NB4 (cell line): ENCODE results near the gene CD300LB.

Experiments used
- DNase-seq: peaks from one replicate; pipeline ENCODE4 v3.0.0; 2010; ENCODE audit warnings: low read depth
- H3K4me3 ChIP-seq: one replicate; pipeline ENCODE4 v1.5.1; 2011; ENCODE audit warnings: mild to moderate bottlenecking, low read depth, low read length, moderate library complexity
- CTCF ChIP-seq: IDR thresholded peaks from one replicate; pipeline ENCODE4 v1.5.1; 2012; ENCODE audit warnings: low read depth, low read length
- MAX ChIP-seq: IDR thresholded peaks from 2 replicates; pipeline ENCODE4 v1.6.1; 2011; ENCODE audit warnings: low read depth, low read length
- MYC ChIP-seq: IDR thresholded peaks from 2 replicates; pipeline ENCODE4 v1.6.1; 2011; ENCODE audit warnings: low read depth, low read length
- POLR2A ChIP-seq: IDR thresholded peaks from 2 replicates; pipeline ENCODE4 v1.6.1; 2011; ENCODE audit warnings: mild to moderate bottlenecking; ENCODE audit not compliant: insufficient read length; ENCODE audit errors: extremely low read depth

Gene CD300LB

DNA sequence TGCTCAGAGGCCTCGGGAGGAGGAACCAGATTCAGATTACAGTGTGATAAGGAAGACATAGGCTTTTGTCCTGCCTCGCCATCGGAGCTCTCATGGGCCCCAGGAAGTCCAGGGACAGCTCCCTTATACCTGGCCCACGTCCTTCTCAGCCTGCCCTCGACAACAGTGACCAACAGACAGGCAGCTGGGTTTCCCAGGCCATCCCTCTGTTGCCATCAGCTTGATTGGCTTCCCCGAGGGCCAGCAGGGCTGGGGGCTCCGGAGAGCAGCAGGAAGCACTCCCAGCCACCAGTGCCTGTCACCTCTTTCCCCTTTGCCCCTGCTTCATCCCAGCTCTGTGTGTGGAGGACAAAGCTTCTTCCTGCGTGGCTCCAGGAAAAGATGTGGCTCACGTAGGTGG, 47.2 kb downstream of the CD300LB start:
- DNase-seq: no peak
- no peak overlapping the region for H3K4me3 ChIP-seq
- TF ChIP-seq MAX (no peak), MYC (no peak), POLR2A (no peak), CTCF (no peak)

GRCh38 chr17:74481621-74482020, 49.7 kb downstream of the CD300LB start:
- DNase-seq: no peak
- no peak overlapping the region for H3K4me3 ChIP-seq
- TF ChIP-seq MYC: no peak
- TF ChIP-seq MAX: no peak
- TF ChIP-seq POLR2A: no peak
- TF ChIP-seq CTCF: no peak

- no peak for DNase-seq
- no peak overlapping the region for H3K4me3 ChIP-seq
- no peak for TF ChIP-seq CTCF
- TF ChIP-seq POLR2A: no peak
- no peak for TF ChIP-seq MAX
- no peak for TF ChIP-seq MYC
Observed at GRCh38 chr17:74480290-74480689, 51.0 kb downstream of the CD300LB start.

- peak; percentile 87 for DNase-seq
- TF ChIP-seq POLR2A: no peak
- TF ChIP-seq MAX: peak; percentile 93
- peak; percentile 70 for TF ChIP-seq MYC
- no peak overlapping the region for H3K4me3 ChIP-seq
Observed at GRCh38 chr17:74478420-74479100, 52.7 kb downstream of the CD300LB start.

DNA sequence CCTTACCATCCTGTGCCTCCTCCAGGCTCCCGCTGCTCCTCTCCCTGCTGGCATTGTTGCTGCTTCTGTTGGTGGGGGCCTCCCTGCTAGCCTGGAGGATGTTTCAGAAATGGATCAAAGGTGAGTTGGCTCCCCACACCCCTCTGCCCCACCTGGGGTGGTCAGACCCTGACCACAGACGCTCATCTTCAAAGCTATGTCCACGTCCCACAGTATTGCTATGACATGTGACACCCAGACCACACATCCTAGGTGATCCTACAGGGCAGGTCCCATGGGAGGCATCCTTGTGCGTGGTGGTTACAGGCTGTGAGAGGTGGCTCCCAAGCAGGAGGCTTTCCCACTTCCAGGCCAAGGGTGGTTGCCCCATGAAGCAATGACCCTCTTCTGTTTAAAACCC, 53.9 kb downstream of the CD300LB start:
- no peak for DNase-seq
- TF ChIP-seq CTCF (no peak), POLR2A (no peak), MAX (no peak), MYC (no peak)
- no peak overlapping the region for H3K4me3 ChIP-seq

DNA sequence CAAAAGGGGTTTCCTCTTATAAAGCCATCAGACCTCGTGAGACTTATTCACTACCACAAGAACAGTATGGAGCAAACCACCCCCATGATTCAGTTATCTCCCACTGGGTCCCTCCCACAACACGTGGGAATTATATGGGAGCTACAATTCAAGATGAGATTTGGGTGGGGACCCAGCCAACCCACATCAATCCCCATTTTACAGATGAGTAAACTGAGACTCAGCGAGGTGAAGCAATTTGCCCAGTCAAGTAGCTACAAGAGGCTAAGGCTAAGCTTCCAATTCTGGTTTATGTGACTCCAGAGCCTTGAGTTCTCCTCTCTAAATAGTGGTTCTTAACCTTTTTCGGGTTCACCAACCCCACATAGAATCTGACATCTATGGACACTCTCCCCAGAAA, 56.1 kb downstream of the CD300LB start:
- H3K4me3 ChIP-seq: no peak overlapping the region
- TF ChIP-seq MAX (no peak), CTCF (no peak), MYC (no peak), POLR2A (no peak)
- DNase-seq: no peak
